T-helper 17 cell (primary cell): ENCODE measurements around the gene B3GNT3. TPM values are rescaled to one million over a fixed set of nuclear protein-coding genes. Genes with fewer than 3 reads are reported as not detected.
A peak's percentile ranks its signal among the peaks of the same experiment; 100 is the strongest.

Source experiments
- ATAC-seq: fragments of 150-1000 bp; cut with Tn5 transposase; 2 replicates; pipeline ENCODE4 v1.10.0; 2021; ENCODE audit warnings: mild to moderate bottlenecking, moderate library complexity
- DNase-seq, 3 donors: peaks; one replicate each; pipeline versions ENCODE4 v3.0.0 to v3.0.0-alpha.2; 2020 to 2021
- H3K9me3 ChIP-seq: one replicate; pipeline ENCODE4 v1.7.0; 2013; ENCODE audit warnings: low read length, mild to moderate bottlenecking; ENCODE audit not compliant: control insufficient read depth, poor library complexity, severe bottlenecking
- H3K27ac Mint-ChIP-seq: one replicate; pipeline ENCODE4 v1.8.0; 2022; ENCODE audit warnings: mild to moderate bottlenecking, moderate library complexity, mixed read lengths
- H3K27me3 Mint-ChIP-seq: one replicate; pipeline ENCODE4 v1.8.0; 2022; ENCODE audit warnings: mixed read lengths
- H3K36me3 Mint-ChIP-seq: one replicate; pipeline ENCODE4 v1.8.0; 2022; ENCODE audit warnings: low read depth, mixed read lengths
- H3K4me1 Mint-ChIP-seq: one replicate; pipeline ENCODE4 v1.8.0; 2022; ENCODE audit warnings: mild to moderate bottlenecking, mixed read lengths
- H3K4me3 Mint-ChIP-seq: one replicate; pipeline ENCODE4 v1.8.0; 2022; ENCODE audit warnings: mild to moderate bottlenecking, moderate library complexity, mixed read lengths
- total RNA-seq, 4 donors: library from RNA in 2 of 4; stranded (reverse) in 2 of 4; gene quantifications; one replicate each; pipeline ENCODE4 v1.2.3 and lab custom pipeline; 2022 to 2026

B3GNT3 gene
- total RNA-seq = under 1 TPM; 0.52 to 0.94 TPM
- total RNA-seq (lab: John Stamatoyannopoulos, UW) = 0 to 0.75 reads per million in 2 donors

DNA sequence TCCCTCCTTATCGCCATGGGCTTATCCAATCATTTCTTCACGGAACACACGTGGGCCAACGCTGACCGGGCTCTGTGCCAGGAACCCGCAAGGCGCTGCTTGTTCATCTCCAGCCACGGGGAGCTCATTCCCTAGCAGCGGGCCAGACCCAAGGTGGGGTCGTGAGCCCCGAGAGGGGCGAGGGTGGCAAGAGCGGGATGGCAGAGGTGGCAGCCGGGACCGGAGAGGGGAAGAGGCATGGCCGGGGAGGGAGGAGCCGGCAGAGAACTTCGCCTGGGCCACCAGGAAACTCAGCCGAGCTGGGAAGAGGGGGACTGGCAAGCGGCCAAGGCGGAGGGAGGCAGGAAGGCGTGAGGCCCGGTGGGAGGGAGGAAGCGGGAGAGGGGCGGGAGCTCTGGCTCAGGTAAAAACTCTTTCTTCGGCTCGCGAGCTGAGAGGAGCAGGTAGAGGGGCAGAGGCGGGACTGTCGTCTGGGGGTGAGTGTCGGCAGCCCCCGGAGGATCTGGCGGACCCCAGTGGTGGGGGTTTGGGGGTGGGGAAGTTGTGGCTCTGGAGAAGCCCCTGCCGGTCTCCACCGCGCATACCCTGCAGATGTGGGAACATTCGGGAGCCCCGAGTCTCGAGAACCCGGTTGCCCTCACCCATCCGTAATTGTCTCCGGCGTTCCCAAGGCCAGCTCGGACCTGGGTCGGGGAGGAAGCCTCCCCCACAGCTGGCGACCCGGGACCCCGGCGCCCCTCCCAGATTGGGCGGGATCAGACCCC lies at the start of gene B3GNT3:
B3GNT3 (plus strand) TSS at position 408 of the 764 bp plus-strand sequence. CDS start 12,670 bp downstream, outside the sequence.
- H3K27ac Mint-ChIP-seq = peak within 1 kb of the TSS; percentile 82
- DNase-seq = peak in 1 of 3 donors; percentile 25

GRCh38 chr19:17747205-17748098 lies 47.5 kb upstream of the B3GNT3 start:
- H3K9me3 ChIP-seq = no peaks in the 10 kb centered on the region
- DNase-seq = peak; percentile 93 to 96 (median 96)
- H3K27me3 Mint-ChIP-seq = no peaks in the 10 kb centered on the region
- peak; percentile 92 for ATAC-seq
- peak overlapping the region; percentile 94 for H3K4me3 Mint-ChIP-seq
- peak overlapping the region; percentile 86 for H3K27ac Mint-ChIP-seq
- peaks cover 38% of the 10 kb centered on the region for H3K4me1 Mint-ChIP-seq
- no peaks in the 10 kb centered on the region for H3K36me3 Mint-ChIP-seq

More for the DNA sequence above, at the start of gene B3GNT3:
- H3K36me3 Mint-ChIP-seq = no peaks in the 10 kb centered on the region
- peak within 1 kb of the TSS; percentile 86 for H3K4me3 Mint-ChIP-seq
- no peaks in the 10 kb centered on the region for H3K9me3 ChIP-seq
- H3K4me1 Mint-ChIP-seq = peaks cover 39% of the 10 kb centered on the region
- no peaks in the 10 kb centered on the region for H3K27me3 Mint-ChIP-seq
- no peak for ATAC-seq

GRCh38 chr19:17748884-17749638 lies 45.9 kb upstream of the B3GNT3 start:
- H3K9me3 ChIP-seq = no peaks in the 10 kb centered on the region
- no peak for ATAC-seq

GRCh38 chr19:17749912-17750317 lies 45.0 kb upstream of the B3GNT3 start:
- ATAC-seq (no peak), DNase-seq (no peak)
- H3K36me3 Mint-ChIP-seq = peaks cover 4% of the 10 kb centered on the region
- H3K27me3 Mint-ChIP-seq = no peaks in the 10 kb centered on the region
- H3K4me3 Mint-ChIP-seq = peak overlapping the region; percentile 94
- peaks cover 39% of the 10 kb centered on the region for H3K4me1 Mint-ChIP-seq
- H3K27ac Mint-ChIP-seq = peak overlapping the region; percentile 96
- H3K9me3 ChIP-seq = no peaks in the 10 kb centered on the region

More at GRCh38 chr19:17748884-17749638, 45.9 kb upstream of the B3GNT3 start:
- Mint-ChIP-seq H3K4me1 (peaks cover 37% of the 10 kb centered on the region), H3K4me3 (peak overlapping the region; percentile 94), H3K27me3 (no peaks in the 10 kb centered on the region), H3K36me3 (no peaks in the 10 kb centered on the region), H3K27ac (peak overlapping the region; percentile 96)
- no peak for DNase-seq

DNA sequence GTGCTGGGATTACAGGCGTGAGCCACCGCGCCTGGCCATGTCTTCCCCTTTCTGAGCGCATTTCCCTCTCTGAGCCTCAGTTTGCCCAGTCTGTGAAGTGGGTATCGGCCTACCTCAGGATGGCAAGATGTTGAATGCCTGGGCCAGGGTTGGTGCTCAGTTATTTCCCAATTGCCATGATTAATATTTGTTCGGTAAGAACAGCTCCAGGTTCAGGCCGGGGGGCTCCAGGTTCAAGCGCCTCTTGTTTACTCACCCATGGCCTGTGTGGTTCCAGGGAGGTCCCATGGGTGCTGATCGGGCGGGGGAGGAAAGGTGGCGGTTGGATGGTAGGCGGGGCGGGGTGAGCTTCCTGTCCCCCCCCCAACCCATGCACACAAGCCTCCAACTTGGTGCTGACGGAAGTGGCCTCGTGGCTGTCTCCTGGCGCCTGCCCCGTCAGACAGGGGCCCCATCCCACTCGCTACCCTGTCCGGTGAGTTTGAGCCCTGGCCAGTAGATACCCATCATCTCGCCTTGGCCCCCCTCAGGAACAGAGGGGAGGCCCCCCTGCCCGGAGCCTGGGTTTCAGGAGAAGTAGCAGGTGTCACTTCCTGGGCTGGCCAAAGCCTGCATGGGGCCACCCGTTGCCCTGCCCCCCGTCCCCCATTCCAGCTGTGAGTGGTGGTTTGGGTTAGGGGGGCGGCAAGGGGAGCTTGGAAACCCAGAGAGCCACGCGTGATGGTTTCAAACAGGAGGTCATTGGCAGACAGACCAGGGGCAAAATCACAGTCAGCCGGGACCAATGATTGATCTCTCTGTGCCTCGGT lies 43.6 kb upstream of the B3GNT3 start, which contains the start of gene FCHO1:
FCHO1 (plus strand) TSS at position 375 of the 809 bp plus-strand sequence. CDS start 3,688 bp downstream, outside the sequence.
- DNase-seq (peak; percentile 74 to 81 (median 76)), ATAC-seq (peak; percentile 79)
- peaks cover 42% of the 10 kb centered on the region for H3K4me1 Mint-ChIP-seq
- H3K9me3 ChIP-seq = no peaks in the 10 kb centered on the region
- H3K27me3 Mint-ChIP-seq = no peaks in the 10 kb centered on the region
- peak within 1 kb of the TSS; percentile 94 for H3K4me3 Mint-ChIP-seq
- peak within 1 kb of the TSS; percentile 96 for H3K27ac Mint-ChIP-seq
- peaks cover 5% of the 10 kb centered on the region for H3K36me3 Mint-ChIP-seq

GRCh38 chr19:17751912-17752273 lies 43.0 kb upstream of the B3GNT3 start:
- H3K9me3 ChIP-seq = no peaks in the 10 kb centered on the region
- H3K4me1 Mint-ChIP-seq = peaks cover 38% of the 10 kb centered on the region
- H3K27me3 Mint-ChIP-seq = no peaks in the 10 kb centered on the region
- peaks cover 5% of the 10 kb centered on the region for H3K36me3 Mint-ChIP-seq
- H3K4me3 Mint-ChIP-seq = peak overlapping the region; percentile 94
- H3K27ac Mint-ChIP-seq = peak overlapping the region; percentile 96
- ATAC-seq (no peak), DNase-seq (no peak)

DNA sequence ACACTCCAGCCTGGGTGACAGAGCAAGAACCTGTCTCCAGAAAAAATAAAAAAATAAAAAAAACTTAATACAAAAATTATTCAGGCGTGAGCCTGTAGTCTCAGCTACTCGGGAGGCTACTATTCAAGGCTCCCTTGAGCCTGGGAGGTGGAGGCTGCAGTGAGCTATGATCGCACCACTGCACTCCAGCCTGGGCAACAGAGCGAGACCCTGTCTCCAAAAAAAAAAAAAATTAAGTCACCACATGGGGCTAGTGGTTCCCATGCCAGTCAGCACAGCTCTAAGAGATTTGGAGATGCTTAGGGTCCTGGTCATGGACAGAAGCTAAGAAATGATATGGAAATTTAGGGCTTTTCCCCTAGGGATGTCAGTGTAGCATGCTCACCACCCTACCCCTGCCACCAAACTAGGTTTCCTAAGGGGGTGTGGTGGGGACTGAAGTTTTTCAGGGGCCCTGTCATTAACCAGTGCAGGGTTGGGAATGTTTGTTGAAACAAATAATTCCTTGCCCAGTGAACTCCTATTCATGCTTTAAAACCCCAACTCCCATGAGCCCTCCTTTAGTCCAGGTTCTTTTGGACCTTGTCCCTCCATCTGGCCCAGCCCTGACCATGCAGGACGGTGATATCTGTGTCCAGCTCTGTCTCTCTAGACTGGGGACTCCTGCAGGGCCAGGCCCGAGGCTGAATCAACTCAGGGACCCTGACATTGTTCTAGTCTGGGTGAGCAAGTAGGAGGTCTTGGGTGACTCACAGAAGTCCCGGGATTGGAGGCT lies 41.9 kb upstream of the B3GNT3 start:
- Mint-ChIP-seq H3K4me3 (no peak overlapping the region), H3K27ac (no peak overlapping the region), H3K36me3 (peaks cover 6% of the 10 kb centered on the region), H3K27me3 (no peaks in the 10 kb centered on the region), H3K4me1 (peaks cover 38% of the 10 kb centered on the region)
- H3K9me3 ChIP-seq = no peaks in the 10 kb centered on the region
- DNase-seq (no peak), ATAC-seq (no peak)

- Mint-ChIP-seq H3K4me1 (peaks cover 34% of the 10 kb centered on the region), H3K27ac (peak overlapping the region; percentile 61), H3K4me3 (peak overlapping the region; percentile 36), H3K36me3 (peaks cover 8% of the 10 kb centered on the region), H3K27me3 (no peaks in the 10 kb centered on the region)
- H3K9me3 ChIP-seq = no peaks in the 10 kb centered on the region
- ATAC-seq (no peak), DNase-seq (no peak)
Measured at GRCh38 chr19:17753976-17754375, 41.0 kb upstream of the B3GNT3 start.

DNA sequence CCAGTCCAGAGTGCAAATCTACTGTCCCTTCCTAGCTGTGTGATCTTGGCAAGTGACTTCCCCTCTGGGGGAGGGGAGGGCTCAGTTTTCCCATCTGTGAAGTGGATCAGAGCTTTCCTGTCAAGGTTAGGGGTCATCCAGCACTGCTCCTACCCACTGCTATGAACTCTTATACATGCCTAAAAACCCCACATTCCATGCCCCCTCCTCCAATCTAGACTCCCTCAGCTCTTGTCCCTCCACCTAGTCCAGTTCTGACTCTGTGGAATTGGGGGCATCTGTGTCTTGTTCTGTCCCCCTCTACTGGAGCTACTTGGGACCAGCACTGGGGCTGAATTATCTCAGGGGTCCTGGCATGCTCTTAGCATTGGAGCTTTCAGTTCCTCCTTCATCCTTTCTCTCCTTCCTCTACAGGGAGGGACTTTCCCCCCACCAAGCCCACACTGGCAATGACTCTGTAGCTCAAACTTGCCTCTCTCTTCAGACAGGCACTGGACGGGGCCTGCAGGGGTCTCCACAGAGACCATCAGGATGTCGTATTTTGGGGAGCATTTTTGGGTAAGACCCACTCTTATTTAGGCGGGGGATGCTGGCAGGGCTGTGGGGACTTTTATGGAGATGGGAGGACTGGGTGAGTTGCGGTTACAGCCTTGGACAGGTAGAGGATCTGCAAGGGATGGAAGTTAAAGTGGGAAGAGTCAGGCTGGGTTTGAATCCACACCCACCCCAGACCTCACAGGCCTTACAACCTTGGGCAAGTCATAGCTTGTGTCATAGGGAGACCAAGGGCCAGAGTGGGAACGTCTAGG lies 40.1 kb upstream of the B3GNT3 start:
- no peak for ATAC-seq
- H3K27me3 Mint-ChIP-seq = no peaks in the 10 kb centered on the region
- H3K27ac Mint-ChIP-seq = peak overlapping the region; percentile 61
- peaks cover 8% of the 10 kb centered on the region for H3K36me3 Mint-ChIP-seq
- H3K9me3 ChIP-seq = no peaks in the 10 kb centered on the region
- peaks cover 25% of the 10 kb centered on the region for H3K4me1 Mint-ChIP-seq
- DNase-seq = no peak
- H3K4me3 Mint-ChIP-seq = peak overlapping the region; percentile 81

- Mint-ChIP-seq H3K4me1 (peaks cover 26% of the 10 kb centered on the region), H3K27ac (peak overlapping the region; percentile 61), H3K4me3 (peak overlapping the region; percentile 81), H3K27me3 (no peaks in the 10 kb centered on the region), H3K36me3 (peaks cover 8% of the 10 kb centered on the region)
- ATAC-seq = no peak
- no peak for DNase-seq
- no peaks in the 10 kb centered on the region for H3K9me3 ChIP-seq
Measured at GRCh38 chr19:17755443-17755890, 39.5 kb upstream of the B3GNT3 start.
